ENCODE results near the gene DHX32.
"Not testable (repeated sequence)": the region's sequence is repeated elsewhere in the genome, so short reads cannot be mapped to it uniquely, and the experiment has no call there.

GRCh38 chr10:125903135-125903640 lies 22.1 kb upstream of the DHX32 start:
- TF ChIP-seq, protein P1, sequence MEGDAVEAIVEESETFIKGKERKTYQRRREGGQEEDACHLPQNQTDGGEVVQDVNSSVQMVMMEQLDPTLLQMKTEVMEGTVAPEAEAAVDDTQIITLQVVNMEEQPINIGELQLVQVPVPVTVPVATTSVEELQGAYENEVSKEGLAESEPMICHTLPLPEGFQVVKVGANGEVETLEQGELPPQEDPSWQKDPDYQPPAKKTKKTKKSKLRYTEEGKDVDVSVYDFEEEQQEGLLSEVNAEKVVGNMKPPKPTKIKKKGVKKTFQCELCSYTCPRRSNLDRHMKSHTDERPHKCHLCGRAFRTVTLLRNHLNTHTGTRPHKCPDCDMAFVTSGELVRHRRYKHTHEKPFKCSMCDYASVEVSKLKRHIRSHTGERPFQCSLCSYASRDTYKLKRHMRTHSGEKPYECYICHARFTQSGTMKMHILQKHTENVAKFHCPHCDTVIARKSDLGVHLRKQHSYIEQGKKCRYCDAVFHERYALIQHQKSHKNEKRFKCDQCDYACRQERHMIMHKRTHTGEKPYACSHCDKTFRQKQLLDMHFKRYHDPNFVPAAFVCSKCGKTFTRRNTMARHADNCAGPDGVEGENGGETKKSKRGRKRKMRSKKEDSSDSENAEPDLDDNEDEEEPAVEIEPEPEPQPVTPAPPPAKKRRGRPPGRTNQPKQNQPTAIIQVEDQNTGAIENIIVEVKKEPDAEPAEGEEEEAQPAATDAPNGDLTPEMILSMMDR (optimal IDR thresholded peaks at IDR 0.05 in 1 of 3, IDR thresholded peaks at IDR 0.05 in 1 of 3, conservative IDR thresholded peaks at IDR 0.05 in 1 of 3; ENCODE audit: extremely low read depth in 1 of 3, insufficient read depth in 2 of 3, low read length in 3 of 3) = not testable (repeated sequence)
- not testable (repeated sequence) for TF ChIP-seq EZH2 (IDR thresholded peaks at IDR 0.05; ENCODE audit: low read length)
